Kidney (tissue), 14 donors: ENCODE results near the gene AMFR. TPM values are rescaled to one million over a fixed set of nuclear protein-coding genes. Genes with fewer than 3 reads are reported as not detected.

ENCODE experiments used
- DNase-seq, 5 donors: peaks; one replicate each; pipeline ENCODE4 v3.0.0-alpha.2; 2013 to 2020
- FAIRE-seq: peaks from 2 replicates; lab custom pipeline; 2012; peaks lifted over from hg19 to GRCh38; lab: Jason Lieb, UNC
- H3K27ac ChIP-seq, 2 donors: one replicate each; pipeline ENCODE4 v1.7.0; 2013; ENCODE audit warnings: low read depth in 2 of 2, low read length in 2 of 2, inconsistent platforms in 1 of 2
- H3K27me3 ChIP-seq: one replicate; pipeline ENCODE4 v1.7.1; 2013; ENCODE audit warnings: low read length, inconsistent platforms; ENCODE audit not compliant: control insufficient read depth, insufficient read depth
- H3K36me3 ChIP-seq, 3 donors: one replicate each; pipeline versions ENCODE4 v1.7.0 to v1.7.1; 2013; ENCODE audit warnings: low read length in 3 of 3, control low read depth in 1 of 3, inconsistent platforms in 1 of 3; ENCODE audit not compliant: insufficient read depth in 3 of 3, control insufficient read depth in 2 of 3
- H3K4me1 ChIP-seq, 3 donors: one replicate each; pipeline versions ENCODE4 v1.7.0 to v1.7.1; 2013; ENCODE audit warnings: low read length in 3 of 3, inconsistent platforms in 1 of 3, low read depth in 1 of 3; ENCODE audit not compliant: control insufficient read depth in 2 of 3, insufficient read depth in 2 of 3
- H3K4me3 ChIP-seq, 3 donors: one replicate each; pipeline versions ENCODE4 v1.7.0 to v1.8.1; 2013; ENCODE audit warnings: low read length in 3 of 3, control low read depth in 1 of 3, inconsistent platforms in 1 of 3
- H3K9ac ChIP-seq, 3 donors: one replicate each; pipeline versions ENCODE4 v1.7.0 to v1.7.1; 2013; ENCODE audit warnings: low read length in 3 of 3, control low read depth in 1 of 3, inconsistent platforms in 1 of 3
- H3K9me3 ChIP-seq, 3 donors: one replicate each; pipeline versions ENCODE4 v1.7.0 to v1.7.1; 2013; ENCODE audit warnings: low read length in 3 of 3, control low read depth in 1 of 3, inconsistent platforms in 1 of 3; ENCODE audit not compliant: control insufficient read depth in 2 of 3, insufficient read depth in 1 of 3
- intact Hi-C: fragments of 100-400 bp; cut with DNase I; formaldehyde crosslinking; loops from one replicate; pipeline ENCODE4 v1.11.1; 2022
- polyA plus RNA-seq: library from polyadenylated mRNA; stranded (reverse); fragments of 350-450 nt; fragmentation: Illumina TruSeq; extraction: RNeasy Lipid Tissue Mini Kit (QIAGEN cat#74804); gene quantifications from one replicate; pipeline ENCODE4 v1.2.3, GENCODE V29; 2014; ENCODE audit warnings: low read depth, low replicate concordance; ENCODE audit not compliant: insufficient read depth
- total RNA-seq: library from RNA; stranded (reverse); fragmentation: NEBNext Ultra II Directional; extraction: Animal tissue kit (Norgen Biotek cat#: 25700); gene quantifications from one replicate; pipeline ENCODE4 v1.2.1, GENCODE V29; 2021
- TF ChIP-seq, protein P1 (sequence below): IDR thresholded peaks from 3 replicates; pipeline ENCODE4 v1.5.1; 2012; ENCODE audit warnings: mild to moderate bottlenecking, moderate library complexity, borderline replicate concordance; ENCODE audit not compliant: insufficient read depth; ENCODE audit errors: extremely low read depth
- donor health status: control.
- donor health status: control.
- donor health status: control.
- donor health status: control.
- donor health status: control.
- donor health status: DM: yes; HTN: yes; CAD: no.
- donor health status: Normal renal cell carcinoma (clear cell type).

AMFR gene
- total and polyA plus RNA-seq, 2 donors from 2014 or later, result 143 to 163 TPM

DNA sequence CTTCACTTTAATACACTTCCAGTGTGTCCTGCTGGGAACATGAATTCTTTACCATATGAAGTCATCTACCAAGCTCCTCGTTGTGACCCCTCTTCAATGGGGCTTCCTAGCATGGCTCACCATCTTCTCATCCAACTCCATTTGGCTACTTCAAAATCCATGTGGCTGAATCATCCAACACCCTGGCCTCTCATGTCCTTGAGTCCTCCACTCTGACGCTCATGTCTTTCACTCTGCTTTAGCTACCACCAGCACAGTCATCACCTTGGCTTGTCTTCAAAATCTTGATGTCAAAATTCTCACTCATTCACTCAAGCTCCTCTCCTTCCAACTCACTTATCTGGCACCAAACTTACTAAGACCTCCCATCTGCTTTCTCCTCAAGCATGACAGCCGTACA is 35.8 kb downstream of the AMFR start:
- H3K27ac ChIP-seq, result no peak overlapping the region
- TF ChIP-seq, protein P1, sequence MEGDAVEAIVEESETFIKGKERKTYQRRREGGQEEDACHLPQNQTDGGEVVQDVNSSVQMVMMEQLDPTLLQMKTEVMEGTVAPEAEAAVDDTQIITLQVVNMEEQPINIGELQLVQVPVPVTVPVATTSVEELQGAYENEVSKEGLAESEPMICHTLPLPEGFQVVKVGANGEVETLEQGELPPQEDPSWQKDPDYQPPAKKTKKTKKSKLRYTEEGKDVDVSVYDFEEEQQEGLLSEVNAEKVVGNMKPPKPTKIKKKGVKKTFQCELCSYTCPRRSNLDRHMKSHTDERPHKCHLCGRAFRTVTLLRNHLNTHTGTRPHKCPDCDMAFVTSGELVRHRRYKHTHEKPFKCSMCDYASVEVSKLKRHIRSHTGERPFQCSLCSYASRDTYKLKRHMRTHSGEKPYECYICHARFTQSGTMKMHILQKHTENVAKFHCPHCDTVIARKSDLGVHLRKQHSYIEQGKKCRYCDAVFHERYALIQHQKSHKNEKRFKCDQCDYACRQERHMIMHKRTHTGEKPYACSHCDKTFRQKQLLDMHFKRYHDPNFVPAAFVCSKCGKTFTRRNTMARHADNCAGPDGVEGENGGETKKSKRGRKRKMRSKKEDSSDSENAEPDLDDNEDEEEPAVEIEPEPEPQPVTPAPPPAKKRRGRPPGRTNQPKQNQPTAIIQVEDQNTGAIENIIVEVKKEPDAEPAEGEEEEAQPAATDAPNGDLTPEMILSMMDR, result no peak
- no peak for FAIRE-seq
- intact Hi-C loops, result no loop called here
- H3K36me3 ChIP-seq, result peaks cover 10 to 42% (median 26%) of the 10 kb centered on the region in 3 donors
- no peaks in the 10 kb centered on the region for H3K9me3 ChIP-seq
- no peak overlapping the region for H3K4me3 ChIP-seq
- H3K27me3 ChIP-seq, result no peaks in the 10 kb centered on the region
- no peaks in the 10 kb centered on the region for H3K4me1 ChIP-seq
- H3K9ac ChIP-seq, result no peak overlapping the region
- no peak for DNase-seq

DNA sequence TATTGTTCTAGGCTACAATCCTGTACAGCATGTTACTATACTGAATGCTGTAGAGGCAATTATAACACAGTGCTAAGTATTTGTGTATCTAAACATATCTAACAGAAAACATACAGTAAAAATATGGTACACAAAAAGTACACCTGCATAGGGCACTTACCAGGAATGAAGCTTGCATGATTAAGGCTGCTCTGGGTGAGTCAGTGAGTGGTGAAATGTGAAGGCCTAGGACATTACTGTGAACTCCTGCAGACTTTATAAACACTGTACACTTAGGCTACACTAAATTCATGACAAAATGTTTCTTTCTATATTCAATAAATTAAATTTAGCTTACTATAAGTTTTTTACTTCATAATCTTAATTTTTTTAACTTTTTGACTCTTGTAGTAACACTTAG is 37.1 kb downstream of the AMFR start:
- intact Hi-C loops, result no loop called here
- FAIRE-seq, result no peak
- peaks cover 10 to 53% (median 26%) of the 10 kb centered on the region in 3 donors for H3K36me3 ChIP-seq

DNA sequence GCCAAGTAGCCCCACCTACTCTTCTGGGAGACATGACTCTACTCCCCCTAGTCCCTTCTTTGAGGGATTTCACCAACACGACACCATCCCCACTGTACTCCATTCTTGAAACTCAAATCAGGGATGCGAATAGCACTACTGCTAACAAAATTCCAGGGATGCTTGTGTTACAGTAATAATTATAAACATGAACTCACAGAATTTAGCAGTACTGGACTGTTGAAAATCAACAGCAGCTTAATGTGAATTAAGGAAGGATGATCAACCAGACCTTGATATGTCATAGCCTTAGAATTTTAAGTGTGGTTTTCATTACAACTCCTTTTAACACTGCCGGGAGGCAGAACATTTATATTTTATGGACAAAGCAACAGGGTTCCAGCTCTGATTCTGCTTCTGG is 37.9 kb downstream of the AMFR start:
- TF ChIP-seq, protein P1, result no peak
- no peak for DNase-seq
- Histone ChIP-seq H3K36me3 (peaks cover 13 to 55% (median 26%) of the 10 kb centered on the region in 3 donors), H3K9ac (no peak overlapping the region), H3K9me3 (no peaks in the 10 kb centered on the region), H3K4me3 (no peak overlapping the region), H3K4me1 (no peaks in the 10 kb centered on the region), H3K27me3 (no peaks in the 10 kb centered on the region), H3K27ac (no peak overlapping the region)
- intact Hi-C loops, result no loop called here
- no peak for FAIRE-seq

More for the DNA sequence above, 37.1 kb downstream of the AMFR start:
- H3K4me1 ChIP-seq, result no peaks in the 10 kb centered on the region
- no peaks in the 10 kb centered on the region for H3K27me3 ChIP-seq
- no peak overlapping the region for H3K27ac ChIP-seq
- no peak overlapping the region for H3K4me3 ChIP-seq
- TF ChIP-seq, protein P1, result no peak
- no peak overlapping the region for H3K9ac ChIP-seq
- DNase-seq, result no peak
- no peaks in the 10 kb centered on the region for H3K9me3 ChIP-seq
